ENCODE measurements around the gene ITGA1.

DNA sequence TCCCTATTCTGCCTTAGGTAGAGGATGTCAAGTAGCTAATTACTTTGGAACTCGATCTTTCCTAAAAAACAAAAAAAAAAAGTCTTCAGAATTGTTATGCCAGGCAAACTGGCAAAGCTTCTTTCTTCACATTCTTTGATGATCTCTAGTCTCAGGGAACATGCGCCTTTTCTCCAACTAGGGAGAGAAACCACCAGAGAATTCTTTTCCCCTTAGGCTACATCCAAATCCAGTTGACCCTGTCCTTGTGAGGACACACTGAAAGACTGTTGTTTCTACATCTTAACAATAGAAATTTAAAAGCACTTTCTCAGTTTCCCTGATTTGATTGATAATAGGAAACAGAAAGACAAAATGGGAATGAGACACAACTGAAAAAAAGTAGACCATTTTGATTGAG lies 106.7 kb downstream of the ITGA1 start:
- TF ChIP-seq, protein P1, sequence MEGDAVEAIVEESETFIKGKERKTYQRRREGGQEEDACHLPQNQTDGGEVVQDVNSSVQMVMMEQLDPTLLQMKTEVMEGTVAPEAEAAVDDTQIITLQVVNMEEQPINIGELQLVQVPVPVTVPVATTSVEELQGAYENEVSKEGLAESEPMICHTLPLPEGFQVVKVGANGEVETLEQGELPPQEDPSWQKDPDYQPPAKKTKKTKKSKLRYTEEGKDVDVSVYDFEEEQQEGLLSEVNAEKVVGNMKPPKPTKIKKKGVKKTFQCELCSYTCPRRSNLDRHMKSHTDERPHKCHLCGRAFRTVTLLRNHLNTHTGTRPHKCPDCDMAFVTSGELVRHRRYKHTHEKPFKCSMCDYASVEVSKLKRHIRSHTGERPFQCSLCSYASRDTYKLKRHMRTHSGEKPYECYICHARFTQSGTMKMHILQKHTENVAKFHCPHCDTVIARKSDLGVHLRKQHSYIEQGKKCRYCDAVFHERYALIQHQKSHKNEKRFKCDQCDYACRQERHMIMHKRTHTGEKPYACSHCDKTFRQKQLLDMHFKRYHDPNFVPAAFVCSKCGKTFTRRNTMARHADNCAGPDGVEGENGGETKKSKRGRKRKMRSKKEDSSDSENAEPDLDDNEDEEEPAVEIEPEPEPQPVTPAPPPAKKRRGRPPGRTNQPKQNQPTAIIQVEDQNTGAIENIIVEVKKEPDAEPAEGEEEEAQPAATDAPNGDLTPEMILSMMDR (IDR thresholded peaks at IDR 0.05; ENCODE audit: insufficient read depth, low read length) = no peak
- TF ChIP-seq POLR2AphosphoS5 (IDR thresholded peaks at IDR 0.05; ENCODE audit: low read depth) = no peak
- TF ChIP-seq SPI1 (IDR thresholded peaks at IDR 0.05; ENCODE audit: borderline replicate concordance, low read depth) = no peak
